GM23338 (cell line): ENCODE measurements around the gene SYNPR. TPM values are rescaled to one million over a fixed set of nuclear protein-coding genes. Genes with fewer than 3 reads are reported as not detected.

Experiments
- ATAC-seq: fragments of 200-7000 bp; cut with Tn5 transposase; 3 replicates; pipeline ENCODE4 v1.9.1; 2020
- DNase-seq: peaks from one replicate; pipeline ENCODE4 v3.0.0-alpha.2; 2015; ENCODE audit warnings: low spot score
- H2AFZ ChIP-seq: fragments of 200-600 bp; sonication (generic); 2 replicates; pipeline ENCODE4 v1.8.0; 2016; ENCODE audit warnings: antibody characterized with exemption, mild to moderate bottlenecking, moderate library complexity
- H3F3A ChIP-seq: fragments of 200-600 bp; sonication (generic); replicated peaks from 2 replicates; pipeline ENCODE4 v1.8.0; 2017; ENCODE audit warnings: antibody characterized with exemption, mixed run types, low read depth
- H3K27ac ChIP-seq: fragments of 200-600 bp; sonication (generic); 2 replicates; pipeline ENCODE4 v1.6.1; 2016; ENCODE audit warnings: low read depth
- H3K27me3 ChIP-seq: fragments of 200-600 bp; sonication (generic); 2 replicates; pipeline ENCODE4 v1.8.0; 2016; ENCODE audit warnings: mild to moderate bottlenecking, mixed run types, moderate library complexity; ENCODE audit not compliant: insufficient read depth
- H3K36me3 ChIP-seq: fragments of 200-600 bp; sonication (generic); 2 replicates; pipeline ENCODE4 v1.8.0; 2016; ENCODE audit warnings: mild to moderate bottlenecking; ENCODE audit not compliant: insufficient read depth
- H3K4me1 ChIP-seq: fragments of 200-600 bp; sonication (generic); 2 replicates; pipeline ENCODE4 v1.8.0; 2016; ENCODE audit warnings: mild to moderate bottlenecking, moderate library complexity; ENCODE audit not compliant: insufficient read depth
- H3K4me2 ChIP-seq: fragments of 200-600 bp; sonication (generic); 2 replicates; pipeline ENCODE4 v1.7.1; 2017; ENCODE audit warnings: mixed run types
- H3K4me3 ChIP-seq: fragments of 200-600 bp; sonication (generic); 2 replicates; pipeline ENCODE4 v1.6.1; 2016; ENCODE audit warnings: mixed run types
- H3K79me2 ChIP-seq: fragments of 200-600 bp; sonication (generic); replicated peaks from 2 replicates; pipeline ENCODE4 v1.8.0; 2017; ENCODE audit warnings: mild to moderate bottlenecking; ENCODE audit not compliant: insufficient read depth
- H3K9me2 ChIP-seq: fragments of 200-600 bp; sonication (generic); 2 replicates; pipeline ENCODE4 v1.8.0; 2017; ENCODE audit not compliant: insufficient read depth
- H4K20me1 ChIP-seq: fragments of 200-600 bp; sonication (generic); replicated peaks from 2 replicates; pipeline ENCODE4 v1.8.0; 2017; ENCODE audit warnings: mild to moderate bottlenecking; ENCODE audit not compliant: insufficient read depth
- H3K27ac Mint-ChIP-seq: 2 replicates; pipeline ENCODE4 v1.8.0; 2020; ENCODE audit warnings: inconsistent platforms, mild to moderate bottlenecking, moderate library complexity, mixed read lengths
- H3K27me3 Mint-ChIP-seq: 3 replicates; pipeline ENCODE4 v1.8.0; 2022; ENCODE audit warnings: low read depth, mild to moderate bottlenecking, moderate library complexity, mixed read lengths, inconsistent platforms; ENCODE audit not compliant: insufficient read depth, poor library complexity
- H3K36me3 Mint-ChIP-seq: 3 replicates; pipeline ENCODE4 v1.8.0; 2021; ENCODE audit warnings: low read depth, mild to moderate bottlenecking, inconsistent platforms, moderate library complexity, mixed read lengths
- H3K4me1 Mint-ChIP-seq: 3 replicates; pipeline ENCODE4 v1.8.0; 2020; ENCODE audit warnings: mild to moderate bottlenecking, inconsistent platforms, mixed read lengths
- H3K4me3 Mint-ChIP-seq: 3 replicates; pipeline ENCODE4 v1.8.0; 2021; ENCODE audit warnings: moderate library complexity, mild to moderate bottlenecking, inconsistent platforms, mixed read lengths
- H3K9me3 Mint-ChIP-seq: 3 replicates; pipeline ENCODE4 v1.8.0; 2020; ENCODE audit warnings: moderate library complexity, mild to moderate bottlenecking, inconsistent platforms, mixed read lengths
- CREB1 ChIP-seq: fragments of 250-450 bp; sonication (Bioruptor Pico); IDR thresholded peaks from 2 replicates; pipeline ENCODE4 v1.5.0; 2020; ENCODE audit warnings: low read depth, mild to moderate bottlenecking, moderate library complexity
- ETS1 ChIP-seq: IDR thresholded peaks from 2 replicates; pipeline ENCODE4 v1.6.1; 2016; ENCODE audit warnings: antibody characterized with exemption
- EZH2 ChIP-seq: fragments of 200-600 bp; sonication (generic); IDR thresholded peaks from one replicate; pipeline ENCODE4 v1.8.0; 2017; ENCODE audit warnings: antibody characterized with exemption, mild to moderate bottlenecking, low read depth; ENCODE audit not compliant: unreplicated experiment
- EZH2phosphoT487 ChIP-seq: fragments of 200-600 bp; sonication (generic); IDR thresholded peaks from one replicate; pipeline ENCODE4 v1.8.1; 2018; ENCODE audit warnings: antibody characterized with exemption; ENCODE audit not compliant: unreplicated experiment
- JUNB ChIP-seq: IDR thresholded peaks from one replicate; pipeline ENCODE4 v1.6.1; 2016; ENCODE audit warnings: antibody characterized with exemption; ENCODE audit not compliant: unreplicated experiment
- NANOG ChIP-seq: IDR thresholded peaks from 2 replicates; pipeline ENCODE4 v1.6.1; 2016; ENCODE audit warnings: antibody characterized with exemption, borderline replicate concordance
- POLR2AphosphoS5 ChIP-seq: IDR thresholded peaks from 2 replicates; pipeline ENCODE4 v1.6.1; 2016; ENCODE audit warnings: antibody characterized with exemption, low read depth
- REST ChIP-seq: IDR thresholded peaks from one replicate; pipeline ENCODE4 v1.6.1; 2018; ENCODE audit warnings: antibody characterized with exemption; ENCODE audit not compliant: unreplicated experiment
- STAT1 ChIP-seq: IDR thresholded peaks from one replicate; pipeline ENCODE4 v1.6.1; 2016; ENCODE audit warnings: antibody characterized with exemption; ENCODE audit not compliant: unreplicated experiment
- ZNF114 ChIP-seq: fragments of 250-450 bp; sonication (Bioruptor Pico); IDR thresholded peaks from 2 replicates; pipeline ENCODE4 v1.5.0; 2020; ENCODE audit warnings: mild to moderate bottlenecking, moderate library complexity
- ZNF331 ChIP-seq: fragments of 250-450 bp; sonication (Bioruptor Pico); IDR thresholded peaks from 2 replicates; pipeline ENCODE4 v1.5.0; 2020; ENCODE audit warnings: low read depth, mild to moderate bottlenecking, moderate library complexity
- polyA plus RNA-seq: library from polyadenylated mRNA; unstranded; fragments of >200 nt; fragmentation: Nextera tagmentation; extraction: Ambion mirVana; gene quantifications from 2 replicates; pipeline ENCODE4 v1.2.1, GENCODE V29; 2016
- total RNA-seq: library from RNA; depleted of rRNA; stranded (reverse); fragments of >200 nt; shearing (Covaris generic); gene quantifications from 2 replicates; pipeline ENCODE4 v1.2.3, GENCODE V29; 2014
- TF ChIP-seq, protein P1 (sequence below), 2 experiments: fragments of 200-600 bp in 1 of 2; sonication (generic) in 1 of 2; conservative IDR thresholded peaks; 2 replicates each; pipeline versions ENCODE4 v1.5.1 to v1.6.1; 2016 to 2017; ENCODE audit warnings: antibody characterized with exemption in 2 of 2, low read depth in 2 of 2, mild to moderate bottlenecking in 2 of 2, moderate library complexity in 1 of 2

The SYNPR gene
- total and polyA plus RNA-seq, 2 experiments from 2014 or later: 0.38 to 0.55 TPM

DNA sequence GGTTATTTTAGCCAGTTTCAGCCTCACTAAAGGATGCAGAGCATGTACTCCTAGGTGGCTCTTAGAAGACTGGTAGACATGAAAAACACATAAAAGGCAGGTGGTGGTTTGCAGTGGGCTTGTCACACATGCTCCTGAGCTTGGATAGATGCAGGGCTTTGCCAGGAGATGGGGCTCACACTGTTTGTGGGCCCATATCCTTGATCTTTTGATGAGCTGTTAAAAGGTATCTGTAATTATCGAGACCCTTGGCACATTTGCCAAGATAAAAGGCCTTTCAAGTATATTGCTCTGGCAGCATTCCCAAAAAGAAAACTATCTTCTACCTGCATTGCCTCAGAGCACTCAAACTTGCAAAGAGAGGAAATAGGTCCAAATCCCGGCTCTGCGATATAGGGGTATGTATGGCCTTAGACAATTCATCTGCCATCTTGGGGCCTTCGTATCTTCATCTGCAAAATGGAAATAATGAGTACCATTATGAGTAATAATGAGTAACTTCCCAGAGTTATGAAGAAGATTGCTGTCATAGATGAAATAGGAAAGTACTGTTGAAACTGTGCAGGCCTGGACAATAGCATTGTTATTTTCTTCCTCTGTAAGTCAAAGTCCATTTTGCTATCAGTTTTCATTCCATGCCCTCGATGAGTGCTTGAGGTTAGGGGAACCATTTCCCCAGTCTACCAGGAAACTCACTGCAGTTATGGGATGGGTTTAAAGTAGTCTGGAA is 172.7 kb downstream of the SYNPR start:
- no peak overlapping the region for H3K4me3 Mint-ChIP-seq
- H3K9me2 ChIP-seq: no peaks in the 10 kb centered on the region
- H3K4me2 ChIP-seq: no peak overlapping the region
- no peaks in the 10 kb centered on the region for H3K36me3 ChIP-seq
- no peak overlapping the region for H3K27ac ChIP-seq
- H2AFZ ChIP-seq: no peak overlapping the region
- H3K9me3 Mint-ChIP-seq: no peaks in the 10 kb centered on the region; the same call in 2 of the 3 replicates
- H3K27ac Mint-ChIP-seq: no peak overlapping the region
- no peaks in the 10 kb centered on the region for H3K79me2 ChIP-seq
- H4K20me1 ChIP-seq: no peaks in the 10 kb centered on the region
- peaks cover 24% of the 10 kb centered on the region for H3K4me1 ChIP-seq
- TF ChIP-seq, protein P1, sequence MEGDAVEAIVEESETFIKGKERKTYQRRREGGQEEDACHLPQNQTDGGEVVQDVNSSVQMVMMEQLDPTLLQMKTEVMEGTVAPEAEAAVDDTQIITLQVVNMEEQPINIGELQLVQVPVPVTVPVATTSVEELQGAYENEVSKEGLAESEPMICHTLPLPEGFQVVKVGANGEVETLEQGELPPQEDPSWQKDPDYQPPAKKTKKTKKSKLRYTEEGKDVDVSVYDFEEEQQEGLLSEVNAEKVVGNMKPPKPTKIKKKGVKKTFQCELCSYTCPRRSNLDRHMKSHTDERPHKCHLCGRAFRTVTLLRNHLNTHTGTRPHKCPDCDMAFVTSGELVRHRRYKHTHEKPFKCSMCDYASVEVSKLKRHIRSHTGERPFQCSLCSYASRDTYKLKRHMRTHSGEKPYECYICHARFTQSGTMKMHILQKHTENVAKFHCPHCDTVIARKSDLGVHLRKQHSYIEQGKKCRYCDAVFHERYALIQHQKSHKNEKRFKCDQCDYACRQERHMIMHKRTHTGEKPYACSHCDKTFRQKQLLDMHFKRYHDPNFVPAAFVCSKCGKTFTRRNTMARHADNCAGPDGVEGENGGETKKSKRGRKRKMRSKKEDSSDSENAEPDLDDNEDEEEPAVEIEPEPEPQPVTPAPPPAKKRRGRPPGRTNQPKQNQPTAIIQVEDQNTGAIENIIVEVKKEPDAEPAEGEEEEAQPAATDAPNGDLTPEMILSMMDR (conservative IDR thresholded peaks at IDR 0.05; ENCODE audit: low read depth in 2 of 2): peak; percentile 31 to 47; a peak in 3 of 4 replicates
- no peak for TF ChIP-seq EZH2
- no peak for TF ChIP-seq REST
- H3K27me3 Mint-ChIP-seq: no peaks in the 10 kb centered on the region
- H3K4me1 Mint-ChIP-seq: peaks cover 25% of the 10 kb centered on the region
- no peak overlapping the region for H3K4me3 ChIP-seq
- H3K36me3 Mint-ChIP-seq: no peaks in the 10 kb centered on the region
- H3K27me3 ChIP-seq: no peaks in the 10 kb centered on the region
- peak; percentile 37; the same call in 1 of the 3 replicates for ATAC-seq
- no peaks in the 10 kb centered on the region for H3F3A ChIP-seq
- DNase-seq: no peak

DNA sequence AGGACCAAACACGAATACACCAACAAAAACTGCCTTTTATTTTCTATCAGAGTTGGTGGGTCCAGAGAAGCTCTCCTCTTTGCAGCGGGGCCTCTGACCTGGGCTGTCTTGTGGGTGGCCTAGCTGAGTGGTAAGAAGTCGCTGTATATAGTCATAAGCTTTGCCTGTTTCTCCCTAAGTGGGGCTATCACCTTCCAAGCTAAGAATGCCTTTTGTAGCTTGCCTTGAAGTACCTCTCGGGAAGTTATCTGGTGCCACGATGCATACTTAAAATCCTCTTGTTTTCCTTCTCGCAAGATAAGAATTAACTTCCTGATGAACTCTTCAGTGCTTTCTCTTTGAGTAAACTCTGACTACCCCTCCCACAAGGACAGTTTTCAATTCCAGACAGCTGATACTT is 178.8 kb downstream of the SYNPR start:
- Mint-ChIP-seq H3K4me1 (peaks cover 11% of the 10 kb centered on the region), H3K27me3 (no peaks in the 10 kb centered on the region), H3K36me3 (no peaks in the 10 kb centered on the region), H3K9me3 (no peaks in the 10 kb centered on the region), H3K4me3 (no peak overlapping the region), H3K27ac (no peak overlapping the region)
- Histone ChIP-seq H3K4me2 (no peak overlapping the region), H3K27ac (no peak overlapping the region), H3F3A (no peaks in the 10 kb centered on the region), H3K9me2 (peaks cover 14% of the 10 kb centered on the region; the same call in 1 of the 2 replicates), H3K4me3 (no peak overlapping the region), H2AFZ (no peak overlapping the region), H4K20me1 (no peaks in the 10 kb centered on the region), H3K4me1 (peaks cover 9% of the 10 kb centered on the region; the same call in 1 of the 2 replicates), H3K27me3 (no peaks in the 10 kb centered on the region), H3K36me3 (no peaks in the 10 kb centered on the region), H3K79me2 (no peaks in the 10 kb centered on the region)
- ATAC-seq (no peak), DNase-seq (no peak)
- TF ChIP-seq NANOG (no peak), STAT1 (no peak), ZNF114 (CRISPR knock-in tag) (no peak), ETS1 (no peak), JUNB (no peak), CREB1 (CRISPR knock-in tag) (no peak), ZNF331 (CRISPR knock-in tag) (no peak), EZH2phosphoT487 (no peak), POLR2AphosphoS5 (no peak)
- TF ChIP-seq, protein P1 (conservative IDR thresholded peaks at IDR 0.05; ENCODE audit: low read depth in 2 of 2): no peak
